Endothelial cell (in vitro differentiated cells): Measurements from ENCODE around the gene FLT1. TPM values are rescaled to one million over a fixed set of nuclear protein-coding genes. Genes with fewer than 3 reads are reported as not detected.

Experiments used
- DNase-seq: peaks from one replicate; pipeline ENCODE4 v3.0.0; 2021; ENCODE audit warnings: low spot score
- H3K27ac Mint-ChIP-seq: one replicate; pipeline ENCODE4 v1.8.0; 2021; ENCODE audit warnings: mixed read lengths, inconsistent platforms; ENCODE audit not compliant: unreplicated experiment
- H3K27me3 Mint-ChIP-seq: one replicate; pipeline ENCODE4 v1.8.0; 2021; ENCODE audit warnings: mild to moderate bottlenecking, moderate library complexity, mixed read lengths, inconsistent platforms; ENCODE audit not compliant: unreplicated experiment
- H3K36me3 Mint-ChIP-seq: one replicate; pipeline ENCODE4 v1.8.0; 2021; ENCODE audit warnings: mild to moderate bottlenecking, low read depth, mixed read lengths, inconsistent platforms; ENCODE audit not compliant: unreplicated experiment
- H3K4me1 Mint-ChIP-seq: one replicate; pipeline ENCODE4 v1.8.0; 2021; ENCODE audit warnings: mild to moderate bottlenecking, mixed read lengths, inconsistent platforms; ENCODE audit not compliant: unreplicated experiment
- H3K4me3 Mint-ChIP-seq: one replicate; pipeline ENCODE4 v1.8.0; 2021; ENCODE audit warnings: mild to moderate bottlenecking, mixed read lengths, inconsistent platforms; ENCODE audit not compliant: unreplicated experiment
- H3K9me3 Mint-ChIP-seq: one replicate; pipeline ENCODE4 v1.8.0; 2021; ENCODE audit warnings: mixed read lengths, inconsistent platforms; ENCODE audit not compliant: unreplicated experiment
- CTCF ChIP-seq: fragments of 200-600 bp; sonication (generic); IDR thresholded peaks from one replicate; pipeline ENCODE4 v1.5.0; 2021; ENCODE audit warnings: antibody characterized with exemption; ENCODE audit not compliant: unreplicated experiment
- total RNA-seq: library from RNA; stranded (reverse); fragmentation: NEBNext Ultra II Directional; extraction: Animal tissue kit (Norgen Biotek cat#: 25700); gene quantifications from one replicate; pipeline ENCODE4 v1.2.1, GENCODE V29; 2021; ENCODE audit not compliant: unreplicated experiment

FLT1 gene
- total RNA-seq, 1 donor from 2014 or later = 759 TPM

- Mint-ChIP-seq H3K9me3 (no peaks in the 10 kb centered on the region), H3K36me3 (peaks cover 26% of the 10 kb centered on the region), H3K27me3 (peaks cover 18% of the 10 kb centered on the region), H3K27ac (peak overlapping the region; percentile 93), H3K4me3 (peak overlapping the region; percentile 99), H3K4me1 (peaks cover 59% of the 10 kb centered on the region)
- no peak for DNase-seq
- no peak for TF ChIP-seq CTCF
Observed at GRCh38 chr13:28496188-28496564, 1.2 kb upstream of the FLT1 start.

GRCh38 chr13:28495538-28496187 lies 735 bp upstream of the FLT1 start:
- no peak for TF ChIP-seq CTCF
- no peak for DNase-seq
- H3K4me3 Mint-ChIP-seq = peak overlapping the region; percentile 99
- H3K9me3 Mint-ChIP-seq = no peaks in the 10 kb centered on the region
- H3K4me1 Mint-ChIP-seq = peaks cover 62% of the 10 kb centered on the region
- H3K27me3 Mint-ChIP-seq = peaks cover 20% of the 10 kb centered on the region
- H3K27ac Mint-ChIP-seq = peak overlapping the region; percentile 93
- H3K36me3 Mint-ChIP-seq = peaks cover 31% of the 10 kb centered on the region

- TF ChIP-seq CTCF = no peak
- Mint-ChIP-seq H3K4me1 (peaks cover 61% of the 10 kb centered on the region), H3K9me3 (no peaks in the 10 kb centered on the region), H3K27me3 (peaks cover 20% of the 10 kb centered on the region), H3K36me3 (peaks cover 42% of the 10 kb centered on the region), H3K27ac (no peak overlapping the region), H3K4me3 (peak overlapping the region; percentile 94)
- peak; percentile 23 for DNase-seq
Observed at GRCh38 chr13:28494504-28494777, 487 bp downstream of the FLT1 start.

- DNase-seq = no peak
- peaks cover 61% of the 10 kb centered on the region for H3K4me1 Mint-ChIP-seq
- H3K27me3 Mint-ChIP-seq = peaks cover 16% of the 10 kb centered on the region
- TF ChIP-seq CTCF = no peak
- H3K36me3 Mint-ChIP-seq = peaks cover 48% of the 10 kb centered on the region
- peak overlapping the region; percentile 94 for H3K4me3 Mint-ChIP-seq
- no peaks in the 10 kb centered on the region for H3K9me3 Mint-ChIP-seq
- H3K27ac Mint-ChIP-seq = peak overlapping the region; percentile 97
Observed at GRCh38 chr13:28493740-28494503, 1.0 kb downstream of the FLT1 start.
